Epidermal melanocyte (primary cell): ENCODE measurements around the gene CCDC74A.
"Not testable (repeated sequence)": the region's sequence is repeated elsewhere in the genome, so short reads cannot be mapped to it uniquely, and the experiment has no call there.

Source experiments
- DNase-seq: peaks from one replicate; pipeline ENCODE4 v3.0.0; 2011; ENCODE audit warnings: low spot score; ENCODE audit not compliant: insufficient read length

The CCDC74A gene

GRCh38 chr2:131528981-131529863 is 1.5 kb downstream of the CCDC74A start:
- not testable (repeated sequence) for DNase-seq

- not testable (repeated sequence) for DNase-seq
Measured at GRCh38 chr2:131529864-131530445, 2.3 kb downstream of the CCDC74A start.

- DNase-seq = not testable (repeated sequence)
Measured at GRCh38 chr2:131530626-131531344, 3.1 kb downstream of the CCDC74A start.

GRCh38 chr2:131531547-131532185 is 4.0 kb downstream of the CCDC74A start:
- not testable (repeated sequence) for DNase-seq

GRCh38 chr2:131532723-131533608 is 5.3 kb downstream of the CCDC74A start:
- not testable (repeated sequence) for DNase-seq

- not testable (repeated sequence) for DNase-seq
Measured at GRCh38 chr2:131533609-131534316, 6.1 kb downstream of the CCDC74A start.

GRCh38 chr2:131534317-131534672 is 6.6 kb downstream of the CCDC74A start:
- DNase-seq = not testable (repeated sequence)

- DNase-seq = not testable (repeated sequence)
Measured at GRCh38 chr2:131534965-131535364, 7.3 kb downstream of the CCDC74A start.

GRCh38 chr2:131535526-131535925 is 7.8 kb downstream of the CCDC74A start:
- no peak for DNase-seq

- DNase-seq = not testable (repeated sequence)
Measured at GRCh38 chr2:131535951-131536826, 8.5 kb downstream of the CCDC74A start.

GRCh38 chr2:131536841-131537240 is 9.2 kb downstream of the CCDC74A start:
- DNase-seq = not testable (repeated sequence)

GRCh38 chr2:131538856-131539255 is 11.2 kb downstream of the CCDC74A start:
- not testable (repeated sequence) for DNase-seq

- DNase-seq = no peak
Measured at GRCh38 chr2:131542438-131543384, 15.0 kb downstream of the CCDC74A start.

GRCh38 chr2:131543385-131543891 is 15.8 kb downstream of the CCDC74A start:
- DNase-seq = no peak

- not testable (repeated sequence) for DNase-seq
Measured at GRCh38 chr2:131544006-131544812, 16.5 kb downstream of the CCDC74A start.

GRCh38 chr2:131544813-131545165 is 17.1 kb downstream of the CCDC74A start:
- DNase-seq = not testable (repeated sequence)

- no peak for DNase-seq
Measured at GRCh38 chr2:131552871-131553270, 25.2 kb downstream of the CCDC74A start.
